Vagina (tissue), 2 donors: ENCODE measurements around the gene USP8. TPM values are rescaled to one million over a fixed set of nuclear protein-coding genes. Genes with fewer than 3 reads are reported as not detected.
"Not testable (repeated sequence)": the region's sequence is repeated elsewhere in the genome, so short reads cannot be mapped to it uniquely, and the experiment has no call there.

Experiments used
- DNase-seq, 2 donors: peaks; one replicate each; pipeline ENCODE4 v3.0.0-alpha.2; 2017; ENCODE audit errors: extremely low spot score in 2 of 2
- H3K27ac ChIP-seq: fragments of 200-600 bp; sonication (generic); one replicate; pipeline ENCODE4 v1.5.1; 2019
- H3K27me3 ChIP-seq: fragments of 200-600 bp; sonication (generic); one replicate; pipeline ENCODE4 v1.5.1; 2019
- H3K36me3 ChIP-seq, 2 donors: fragments of 200-600 bp; sonication (generic); one replicate each; pipeline ENCODE4 v1.5.1; 2017 to 2019
- H3K4me1 ChIP-seq: fragments of 200-600 bp; sonication (generic); one replicate; pipeline ENCODE4 v1.5.1; 2019
- H3K4me3 ChIP-seq, 2 donors: fragments of 200-600 bp; sonication (generic); 1 replicate in 1 of 2; 2 replicates in 1 of 2; pipeline ENCODE4 v1.5.1; 2016 to 2019
- H3K9me3 ChIP-seq: fragments of 200-600 bp; sonication (generic); one replicate; pipeline ENCODE4 v1.5.1; 2019
- CTCF ChIP-seq, 3 experiments: fragments of 450-650 bp in 2 of 3; fragments of 200-600 bp in 1 of 3; sonication (generic) in 1 of 3; IDR thresholded peaks; one replicate each; pipeline ENCODE4 v1.5.1; 2017 to 2019; ENCODE audit warnings: antibody characterized with exemption in 3 of 3, mild to moderate bottlenecking in 2 of 3, moderate library complexity in 2 of 3
- POLR2A ChIP-seq, 2 donors: fragments of 450-650 bp; IDR thresholded peaks; one replicate each; pipeline ENCODE4 v1.6.1; 2017; ENCODE audit warnings: antibody characterized with exemption in 2 of 2, mild to moderate bottlenecking in 2 of 2, moderate library complexity in 2 of 2
- POLR2AphosphoS5 ChIP-seq, 2 donors: sonication (generic); formaldehyde crosslinking; IDR thresholded peaks; one replicate each; pipeline ENCODE4 v1.9.0; 2017; ENCODE audit warnings: antibody characterized with exemption in 2 of 2, mild to moderate bottlenecking in 2 of 2, low read depth in 1 of 2; ENCODE audit not compliant: insufficient read depth in 1 of 2
- intact Hi-C: fragments of 100-400 bp; cut with DNase I; formaldehyde crosslinking; loops from one replicate; pipeline ENCODE4 v1.15.1; 2023
- total RNA-seq: library from RNA; depleted of rRNA; stranded (reverse); fragments of >200 nt; gene quantifications from one replicate; pipeline ENCODE4 v1.2.3, GENCODE V29; 2016

The USP8 gene
- total RNA-seq, 1 donor from 2014 or later: 33.9 TPM

GRCh38 chr15:50503144-50503543 is 78.9 kb downstream of the USP8 start:
- no peak for DNase-seq
- TF ChIP-seq POLR2AphosphoS5 (IDR thresholded peaks at IDR 0.05; ENCODE audit: insufficient read depth in 1 of 2, low read depth in 1 of 2) (no peak), POLR2A (IDR thresholded peaks at IDR 0.05) (no peak), CTCF (IDR thresholded peaks at IDR 0.05) (no peak)
- intact Hi-C loops: no loop called here
- no peaks in the 10 kb centered on the region for H3K27me3 ChIP-seq
- peaks cover 0 to 40% of the 10 kb centered on the region in 2 donors for H3K36me3 ChIP-seq
- no peaks in the 10 kb centered on the region for H3K9me3 ChIP-seq
- no peak overlapping the region for H3K4me3 ChIP-seq
- no peak overlapping the region for H3K27ac ChIP-seq
- H3K4me1 ChIP-seq: no peaks in the 10 kb centered on the region

- H3K27me3 ChIP-seq, DNase-seq, H3K4me1 ChIP-seq, H3K9me3 ChIP-seq, H3K27ac ChIP-seq, intact Hi-C loops, H3K4me3 ChIP-seq: not testable (repeated sequence)
- H3K36me3 ChIP-seq: peaks cover 0 to 20% of the 10 kb centered on the region in 2 donors
Observed at GRCh38 chr15:50505656-50506055, 81.5 kb downstream of the USP8 start.

GRCh38 chr15:50506121-50506520 is 81.9 kb downstream of the USP8 start:
- H3K36me3 ChIP-seq: peaks cover 0 to 20% of the 10 kb centered on the region in 2 donors
- no peak for DNase-seq
- intact Hi-C loops: no loop called here
- TF ChIP-seq CTCF (IDR thresholded peaks at IDR 0.05): no peak
- TF ChIP-seq POLR2AphosphoS5 (IDR thresholded peaks at IDR 0.05; ENCODE audit: insufficient read depth in 1 of 2, low read depth in 1 of 2): no peak
- TF ChIP-seq POLR2A (IDR thresholded peaks at IDR 0.05): no peak
- H3K4me1 ChIP-seq: no peaks in the 10 kb centered on the region
- no peak overlapping the region for H3K4me3 ChIP-seq
- H3K27ac ChIP-seq: no peak overlapping the region
- H3K9me3 ChIP-seq: no peaks in the 10 kb centered on the region
- no peaks in the 10 kb centered on the region for H3K27me3 ChIP-seq

GRCh38 chr15:50513001-50513400 is 88.8 kb downstream of the USP8 start:
- Histone ChIP-seq H3K27ac (no peak overlapping the region), H3K4me3 (no peak overlapping the region), H3K9me3 (no peaks in the 10 kb centered on the region), H3K4me1 (no peaks in the 10 kb centered on the region), H3K36me3 (peaks cover 0 to 8% of the 10 kb centered on the region in 2 donors), H3K27me3 (no peaks in the 10 kb centered on the region)
- TF ChIP-seq CTCF (IDR thresholded peaks at IDR 0.05): no peak
- no peak for TF ChIP-seq POLR2A (IDR thresholded peaks at IDR 0.05)
- TF ChIP-seq POLR2AphosphoS5 (IDR thresholded peaks at IDR 0.05; ENCODE audit: insufficient read depth in 1 of 2, low read depth in 1 of 2): no peak
- intact Hi-C loops: no loop called here
- no peak for DNase-seq

GRCh38 chr15:50519740-50520425 is 95.7 kb downstream of the USP8 start:
- no peaks in the 10 kb centered on the region for H3K27me3 ChIP-seq
- H3K4me3 ChIP-seq: no peak overlapping the region
- no peaks in the 10 kb centered on the region for H3K4me1 ChIP-seq
- H3K36me3 ChIP-seq: no peaks in the 10 kb centered on the region
- DNase-seq: no peak
- H3K9me3 ChIP-seq: no peaks in the 10 kb centered on the region
- intact Hi-C loops: no loop called here
- no peak overlapping the region for H3K27ac ChIP-seq
- TF ChIP-seq CTCF (IDR thresholded peaks at IDR 0.05): no peak
- TF ChIP-seq POLR2A (IDR thresholded peaks at IDR 0.05): no peak
- no peak for TF ChIP-seq POLR2AphosphoS5 (IDR thresholded peaks at IDR 0.05; ENCODE audit: insufficient read depth in 1 of 2, low read depth in 1 of 2)
